ENCODE measurements around the gene PIP5K1B. TPM values are rescaled to one million over a fixed set of nuclear protein-coding genes. Genes with fewer than 3 reads are reported as not detected.

PIP5K1B gene
- total RNA-seq, 1 donor from 2014 or later: not detected

DNA sequence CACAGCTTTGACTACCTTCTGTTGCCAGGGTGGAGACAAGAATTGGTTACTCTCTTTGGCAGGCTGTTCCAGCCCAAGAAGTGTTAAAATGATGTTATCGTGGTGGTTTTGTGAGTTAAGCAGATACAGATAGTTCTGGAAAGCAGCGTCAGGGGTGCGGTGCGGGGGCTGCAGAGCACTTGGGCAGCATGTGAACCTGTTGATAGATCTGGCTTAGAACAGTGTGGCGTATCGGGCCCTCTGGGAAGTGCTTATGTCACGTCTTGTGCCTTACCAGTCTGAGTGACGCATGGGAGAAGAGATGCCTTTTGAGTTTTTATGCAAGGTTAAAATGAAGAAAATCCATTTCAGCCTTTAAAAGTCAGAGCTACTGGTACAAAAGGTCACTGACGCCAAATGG is 156.4 kb downstream of the PIP5K1B start:
- no peak overlapping the region for H3K4me3 ChIP-seq (ENCODE audit: low read depth, low read length)
- TF ChIP-seq, protein P1, sequence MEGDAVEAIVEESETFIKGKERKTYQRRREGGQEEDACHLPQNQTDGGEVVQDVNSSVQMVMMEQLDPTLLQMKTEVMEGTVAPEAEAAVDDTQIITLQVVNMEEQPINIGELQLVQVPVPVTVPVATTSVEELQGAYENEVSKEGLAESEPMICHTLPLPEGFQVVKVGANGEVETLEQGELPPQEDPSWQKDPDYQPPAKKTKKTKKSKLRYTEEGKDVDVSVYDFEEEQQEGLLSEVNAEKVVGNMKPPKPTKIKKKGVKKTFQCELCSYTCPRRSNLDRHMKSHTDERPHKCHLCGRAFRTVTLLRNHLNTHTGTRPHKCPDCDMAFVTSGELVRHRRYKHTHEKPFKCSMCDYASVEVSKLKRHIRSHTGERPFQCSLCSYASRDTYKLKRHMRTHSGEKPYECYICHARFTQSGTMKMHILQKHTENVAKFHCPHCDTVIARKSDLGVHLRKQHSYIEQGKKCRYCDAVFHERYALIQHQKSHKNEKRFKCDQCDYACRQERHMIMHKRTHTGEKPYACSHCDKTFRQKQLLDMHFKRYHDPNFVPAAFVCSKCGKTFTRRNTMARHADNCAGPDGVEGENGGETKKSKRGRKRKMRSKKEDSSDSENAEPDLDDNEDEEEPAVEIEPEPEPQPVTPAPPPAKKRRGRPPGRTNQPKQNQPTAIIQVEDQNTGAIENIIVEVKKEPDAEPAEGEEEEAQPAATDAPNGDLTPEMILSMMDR (conservative IDR thresholded peaks at IDR 0.05; ENCODE audit: low read depth, low read length): no peak
- DNase-seq (ENCODE audit: low read depth): no peak

DNA sequence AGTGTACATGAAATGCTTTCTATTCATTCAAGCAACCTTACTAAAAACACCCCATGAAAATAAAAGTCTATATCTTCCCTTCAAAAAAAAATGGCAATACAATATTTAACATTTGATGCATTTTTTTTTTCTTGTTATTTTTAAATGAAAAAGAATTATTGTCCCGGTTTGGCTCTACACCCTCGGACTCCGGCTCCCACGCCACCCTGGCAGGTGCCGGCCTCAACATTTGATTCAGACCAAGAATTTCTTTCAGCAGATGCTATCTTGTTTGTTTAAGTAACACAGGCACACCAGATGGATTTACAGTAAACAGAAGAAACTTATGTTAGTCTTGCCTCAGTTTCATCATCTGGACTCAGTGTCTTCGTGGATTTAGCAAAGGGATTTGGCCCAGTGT is 162.0 kb downstream of the PIP5K1B start:
- TF ChIP-seq, protein P1 (conservative IDR thresholded peaks at IDR 0.05; ENCODE audit: low read depth, low read length): no peak
- no peak overlapping the region for H3K4me3 ChIP-seq (ENCODE audit: low read depth, low read length)
- DNase-seq (ENCODE audit: low read depth): no peak

DNA sequence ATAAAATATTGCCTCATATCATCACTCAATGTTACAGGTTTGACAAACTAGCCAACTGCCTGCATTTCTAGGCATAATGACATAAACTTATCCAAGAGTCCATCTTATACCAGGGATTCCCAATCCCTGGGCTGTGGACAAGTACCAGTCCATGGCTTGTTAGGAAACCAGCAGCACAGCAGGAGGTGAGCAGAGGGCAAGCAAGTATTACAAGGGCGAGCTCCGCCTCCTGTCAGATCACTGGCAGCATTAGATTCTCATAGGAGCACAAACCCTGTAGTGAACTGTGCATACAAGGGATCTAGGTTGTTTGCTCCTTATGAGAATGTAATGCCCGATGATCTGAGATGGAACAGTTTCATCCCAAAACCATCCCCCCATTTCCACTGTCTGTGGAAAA is 164.0 kb downstream of the PIP5K1B start:
- no peak for DNase-seq (ENCODE audit: low read depth)
- H3K4me3 ChIP-seq (ENCODE audit: low read depth, low read length): no peak overlapping the region
- TF ChIP-seq, protein P1 (conservative IDR thresholded peaks at IDR 0.05; ENCODE audit: low read depth, low read length): no peak

DNA sequence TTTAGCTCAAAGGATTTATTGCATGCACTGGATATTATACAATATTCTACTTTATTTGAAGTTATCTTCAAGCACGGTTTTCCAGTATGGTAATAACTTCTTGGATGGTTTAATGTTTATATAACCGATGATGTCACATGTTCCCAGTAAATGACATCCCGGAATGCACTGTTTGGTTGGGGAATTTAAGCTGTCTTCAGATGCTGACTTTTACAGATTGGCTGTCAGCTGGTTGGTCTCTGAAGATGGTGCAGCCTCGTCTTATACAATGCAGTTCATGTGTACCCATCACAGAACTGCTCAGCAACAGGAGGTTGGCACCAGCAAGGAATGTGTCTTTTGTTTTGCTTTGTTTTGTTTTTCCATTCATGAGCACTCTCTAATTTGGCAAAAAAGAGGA is 165.0 kb downstream of the PIP5K1B start:
- H3K4me3 ChIP-seq (ENCODE audit: low read depth, low read length): no peak overlapping the region
- TF ChIP-seq, protein P1 (conservative IDR thresholded peaks at IDR 0.05; ENCODE audit: low read depth, low read length): no peak
- DNase-seq (ENCODE audit: low read depth): no peak

DNA sequence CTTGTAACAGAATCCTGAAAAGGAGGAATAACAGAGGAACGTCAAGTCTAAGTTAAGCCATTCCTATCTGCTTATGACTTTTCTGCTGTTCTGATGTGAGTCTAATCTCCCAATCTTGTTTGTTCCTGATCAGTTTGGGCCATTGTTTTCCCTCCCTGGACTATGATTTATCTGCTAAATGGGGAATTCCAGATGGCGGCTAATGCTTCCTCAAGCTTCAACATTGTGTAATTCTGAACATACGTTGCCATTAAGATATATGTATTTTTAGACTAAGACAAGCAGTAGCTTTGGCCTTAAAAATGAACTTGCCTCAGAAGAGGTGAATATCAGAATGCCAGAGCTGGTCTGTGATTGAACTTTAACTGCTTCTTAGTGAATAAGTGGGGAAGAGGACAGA is 166.2 kb downstream of the PIP5K1B start:
- no peak overlapping the region for H3K4me3 ChIP-seq (ENCODE audit: low read depth, low read length)
- DNase-seq (ENCODE audit: low read depth): no peak
- TF ChIP-seq, protein P1 (conservative IDR thresholded peaks at IDR 0.05; ENCODE audit: low read depth, low read length): no peak

DNA sequence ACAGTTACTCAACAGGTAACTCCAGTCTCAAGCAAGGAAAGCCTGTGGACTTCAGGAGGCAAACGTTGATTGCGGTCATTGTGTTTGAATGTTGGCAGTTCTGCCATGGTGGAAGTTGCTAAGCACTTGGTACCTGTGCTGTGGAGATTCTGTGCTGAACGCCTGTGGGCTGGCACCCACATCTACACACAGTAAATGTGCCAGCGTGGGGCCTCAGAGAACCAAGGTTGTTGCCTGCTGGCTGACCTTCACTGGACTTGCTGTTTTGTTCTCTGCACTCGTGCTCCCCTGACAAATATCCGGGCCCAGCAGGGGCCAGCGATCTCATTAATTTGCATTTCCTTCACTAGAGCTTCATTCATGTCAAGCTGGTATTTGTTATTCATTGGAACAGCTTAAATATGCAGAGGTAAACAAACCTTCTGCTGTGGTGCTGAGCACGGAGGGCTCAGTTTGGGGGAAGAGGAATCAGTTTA is 167.0 kb downstream of the PIP5K1B start:
- DNase-seq (ENCODE audit: low read depth): no peak
- TF ChIP-seq, protein P1 (conservative IDR thresholded peaks at IDR 0.05; ENCODE audit: low read depth, low read length): no peak
- H3K4me3 ChIP-seq (ENCODE audit: low read depth, low read length): no peak overlapping the region

DNA sequence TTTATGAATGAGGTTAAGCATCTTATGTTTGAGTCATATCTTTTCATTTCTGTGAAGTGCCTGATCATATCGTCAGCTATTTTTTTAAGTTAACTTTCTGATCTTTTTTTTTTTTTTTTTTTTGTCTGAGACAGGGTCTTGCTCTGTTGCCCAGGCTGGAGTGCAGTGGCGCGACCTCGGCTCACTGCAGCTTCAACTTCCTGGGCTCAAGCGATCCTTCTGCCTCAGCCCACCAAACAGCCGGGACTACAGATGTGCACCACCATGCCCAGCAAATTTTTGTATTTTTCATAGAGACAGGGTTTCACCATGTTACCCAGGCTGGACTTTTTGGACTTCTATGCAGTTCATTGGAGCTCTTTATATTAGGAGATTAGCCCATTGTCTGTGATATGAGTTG is 168.1 kb downstream of the PIP5K1B start:
- H3K4me3 ChIP-seq (ENCODE audit: low read depth, low read length): no peak overlapping the region
- DNase-seq (ENCODE audit: low read depth): no peak
- TF ChIP-seq, protein P1 (conservative IDR thresholded peaks at IDR 0.05; ENCODE audit: low read depth, low read length): no peak

All from epithelial cell of proximal tubule (primary cell).